ENCODE results near the gene ZNF345. TPM values are rescaled to one million over a fixed set of nuclear protein-coding genes. Genes with fewer than 3 reads are reported as not detected.

ZNF345 gene
- total and polyA plus RNA-seq, 2 donors, result 6.2 to 6.9 TPM

- H3K36me3 ChIP-seq (ENCODE audit: control insufficient read depth in 2 of 2, insufficient read depth in 2 of 2, low read length in 1 of 2), result no peaks in the 10 kb centered on the region
- 1% methylated on average over 56 of the region's 56 CpGs for WGBS
- DNase-seq (ENCODE audit: low read depth in 6 of 9, low spot score in 9 of 9), result peak in 8 of 9 donors; percentile 63 to 90 (median 78)
- H3K4me1 ChIP-seq (ENCODE audit: control insufficient read depth in 2 of 2, insufficient read depth in 2 of 2, low read length in 2 of 2), result peaks cover 5 to 8% of the 10 kb centered on the region in 2 donors
- peaks cover 2 to 11% of the 10 kb centered on the region in 2 donors for H3K9me3 ChIP-seq (ENCODE audit: control insufficient read depth in 2 of 2, insufficient read depth in 1 of 2, low read length in 1 of 2)
- no peaks in the 10 kb centered on the region for H3K27me3 ChIP-seq (ENCODE audit: control insufficient read depth in 2 of 2, insufficient read depth in 1 of 2, low read length in 1 of 2)
- peak within 1 kb of the TSS; percentile 50 to 90 for H3K4me3 ChIP-seq (ENCODE audit: low read length in 2 of 2)
- H3K27ac ChIP-seq (ENCODE audit: low read depth in 1 of 2, low read length in 1 of 2), result peak within 1 kb of the TSS; percentile 83 to 93
Measured at GRCh38 chr19:36837906-36838783, 12.5 kb upstream of the ZNF345 start, which contains the start of gene ZNF790. TSS of gene ZNF790 (minus strand) at chr19:36838387. CDS start at chr19:36825619, 12,768 bp downstream.

GRCh38 chr19:36838784-36839324, 11.8 kb upstream of the ZNF345 start:
- Histone ChIP-seq H3K4me3 (ENCODE audit: low read length in 2 of 2) (peak overlapping the region; percentile 50 to 90), H3K9me3 (ENCODE audit: control insufficient read depth in 2 of 2, insufficient read depth in 1 of 2, low read length in 1 of 2) (peaks cover 1 to 12% of the 10 kb centered on the region in 2 donors), H3K27me3 (ENCODE audit: control insufficient read depth in 2 of 2, insufficient read depth in 1 of 2, low read length in 1 of 2) (no peaks in the 10 kb centered on the region), H3K27ac (ENCODE audit: low read depth in 1 of 2, low read length in 1 of 2) (peak overlapping the region in 1 of 2 donors; percentile 83), H3K4me1 (ENCODE audit: control insufficient read depth in 2 of 2, insufficient read depth in 2 of 2, low read length in 2 of 2) (peaks cover 5 to 8% of the 10 kb centered on the region in 2 donors), H3K36me3 (ENCODE audit: control insufficient read depth in 2 of 2, insufficient read depth in 2 of 2, low read length in 1 of 2) (no peaks in the 10 kb centered on the region)
- DNase-seq (ENCODE audit: low read depth in 6 of 9, low spot score in 9 of 9), result no peak
- WGBS, result 43% methylated on average over 12 of the region's 12 CpGs

- no peaks in the 10 kb centered on the region for H3K36me3 ChIP-seq (ENCODE audit: control insufficient read depth in 2 of 2, insufficient read depth in 2 of 2, low read length in 1 of 2)
- H3K4me3 ChIP-seq (ENCODE audit: low read length in 2 of 2), result no peak overlapping the region
- no peak for DNase-seq (ENCODE audit: low read depth in 6 of 9, low spot score in 9 of 9)
- peaks cover 0 to 10% of the 10 kb centered on the region in 2 donors for H3K9me3 ChIP-seq (ENCODE audit: control insufficient read depth in 2 of 2, insufficient read depth in 1 of 2, low read length in 1 of 2)
- no peak overlapping the region for H3K27ac ChIP-seq (ENCODE audit: low read depth in 1 of 2, low read length in 1 of 2)
- peaks cover 6 to 12% of the 10 kb centered on the region in 2 donors for H3K4me1 ChIP-seq (ENCODE audit: control insufficient read depth in 2 of 2, insufficient read depth in 2 of 2, low read length in 2 of 2)
- 93% methylated on average over 1 of the region's 1 CpG for WGBS
- no peaks in the 10 kb centered on the region for H3K27me3 ChIP-seq (ENCODE audit: control insufficient read depth in 2 of 2, insufficient read depth in 1 of 2, low read length in 1 of 2)
Measured at GRCh38 chr19:36847968-36848367, 2.7 kb upstream of the ZNF345 start.

- Histone ChIP-seq H3K4me1 (ENCODE audit: control insufficient read depth in 2 of 2, insufficient read depth in 2 of 2, low read length in 2 of 2) (peaks cover 6 to 12% of the 10 kb centered on the region in 2 donors), H3K9me3 (ENCODE audit: control insufficient read depth in 2 of 2, insufficient read depth in 1 of 2, low read length in 1 of 2) (peaks cover 2 to 6% of the 10 kb centered on the region in 2 donors), H3K4me3 (ENCODE audit: low read length in 2 of 2) (peak overlapping the region; percentile 75 to 83), H3K36me3 (ENCODE audit: control insufficient read depth in 2 of 2, insufficient read depth in 2 of 2, low read length in 1 of 2) (peaks cover 5 to 6% of the 10 kb centered on the region in 2 donors), H3K27me3 (ENCODE audit: control insufficient read depth in 2 of 2, insufficient read depth in 1 of 2, low read length in 1 of 2) (no peaks in the 10 kb centered on the region), H3K27ac (ENCODE audit: low read depth in 1 of 2, low read length in 1 of 2) (peak overlapping the region; percentile 80 to 91)
- WGBS, result under 1% methylated on average over 36 of the region's 36 CpGs
- peak; percentile 78 to 96 (median 89) for DNase-seq (ENCODE audit: low read depth in 6 of 9, low spot score in 9 of 9)
Measured at GRCh38 chr19:36849701-36850558, 746 bp upstream of the ZNF345 start.

DNA sequence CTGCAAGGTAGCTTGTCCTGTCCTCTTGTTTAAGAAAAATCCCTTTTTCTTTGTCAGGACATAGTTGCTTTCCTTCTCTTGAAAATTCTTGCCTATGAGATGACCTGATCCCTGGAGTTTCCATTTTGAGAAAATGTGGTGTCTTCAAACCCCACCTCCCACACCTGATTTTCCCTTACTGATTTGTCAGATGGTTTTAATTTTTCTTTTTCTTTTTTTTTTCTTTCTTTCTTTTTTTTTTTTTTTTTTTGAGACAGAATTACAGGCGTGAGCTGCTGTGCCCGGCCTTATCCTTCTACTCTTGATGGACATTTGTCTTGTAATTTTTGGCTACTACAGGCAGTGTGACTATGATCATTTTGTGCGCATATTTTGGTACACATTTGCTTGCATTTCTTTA, 1.2 kb downstream of the ZNF345 start:
- DNase-seq (ENCODE audit: low read depth in 6 of 9, low spot score in 9 of 9), result no peak
- peaks cover 6 to 12% of the 10 kb centered on the region in 2 donors for H3K4me1 ChIP-seq (ENCODE audit: control insufficient read depth in 2 of 2, insufficient read depth in 2 of 2, low read length in 2 of 2)
- H3K4me3 ChIP-seq (ENCODE audit: low read length in 2 of 2), result peak overlapping the region in 1 of 2 donors; percentile 75
- H3K27ac ChIP-seq (ENCODE audit: low read depth in 1 of 2, low read length in 1 of 2), result no peak overlapping the region
- peaks cover 6 to 8% of the 10 kb centered on the region in 2 donors for H3K36me3 ChIP-seq (ENCODE audit: control insufficient read depth in 2 of 2, insufficient read depth in 2 of 2, low read length in 1 of 2)
- no peaks in the 10 kb centered on the region for H3K27me3 ChIP-seq (ENCODE audit: control insufficient read depth in 2 of 2, insufficient read depth in 1 of 2, low read length in 1 of 2)
- WGBS, result 96% methylated on average over 3 of the region's 3 CpGs
- H3K9me3 ChIP-seq (ENCODE audit: control insufficient read depth in 2 of 2, insufficient read depth in 1 of 2, low read length in 1 of 2), result peaks cover 2 to 7% of the 10 kb centered on the region in 2 donors

- Histone ChIP-seq H3K4me1 (ENCODE audit: control insufficient read depth in 2 of 2, insufficient read depth in 2 of 2, low read length in 2 of 2) (no peaks in the 10 kb centered on the region), H3K9me3 (ENCODE audit: control insufficient read depth in 2 of 2, insufficient read depth in 1 of 2, low read length in 1 of 2) (peaks cover 11 to 13% of the 10 kb centered on the region in 2 donors), H3K4me3 (ENCODE audit: low read length in 2 of 2) (no peak overlapping the region), H3K27ac (ENCODE audit: low read depth in 1 of 2, low read length in 1 of 2) (no peak overlapping the region), H3K36me3 (ENCODE audit: control insufficient read depth in 2 of 2, insufficient read depth in 2 of 2, low read length in 1 of 2) (peaks cover 9 to 20% of the 10 kb centered on the region in 2 donors), H3K27me3 (ENCODE audit: control insufficient read depth in 2 of 2, insufficient read depth in 1 of 2, low read length in 1 of 2) (no peaks in the 10 kb centered on the region)
- WGBS, result 98% methylated on average over 10 of the region's 10 CpGs
- no peak for DNase-seq (ENCODE audit: low read depth in 6 of 9, low spot score in 9 of 9)
Measured at GRCh38 chr19:36876993-36877938, 26.6 kb downstream of the ZNF345 start.

- H3K4me1 ChIP-seq (ENCODE audit: control insufficient read depth in 2 of 2, insufficient read depth in 2 of 2, low read length in 2 of 2), result no peaks in the 10 kb centered on the region
- H3K4me3 ChIP-seq (ENCODE audit: low read length in 2 of 2), result no peak overlapping the region
- H3K27me3 ChIP-seq (ENCODE audit: control insufficient read depth in 2 of 2, insufficient read depth in 1 of 2, low read length in 1 of 2), result no peaks in the 10 kb centered on the region
- DNase-seq (ENCODE audit: low read depth in 6 of 9, low spot score in 9 of 9), result no peak
- WGBS, result over 99% methylated on average over 3 of the region's 3 CpGs
- H3K9me3 ChIP-seq (ENCODE audit: control insufficient read depth in 2 of 2, insufficient read depth in 1 of 2, low read length in 1 of 2), result peaks cover 13 to 27% of the 10 kb centered on the region in 2 donors
- no peak overlapping the region for H3K27ac ChIP-seq (ENCODE audit: low read depth in 1 of 2, low read length in 1 of 2)
- peaks cover 19 to 33% of the 10 kb centered on the region in 2 donors for H3K36me3 ChIP-seq (ENCODE audit: control insufficient read depth in 2 of 2, insufficient read depth in 2 of 2, low read length in 1 of 2)
Measured at GRCh38 chr19:36891768-36892357, 41.2 kb downstream of the ZNF345 start.

Data from thymus (tissue), 11 donors.